IMR-90 (cell line): Measurements from ENCODE around the gene DUSP28. TPM values are rescaled to one million over a fixed set of nuclear protein-coding genes. Genes with fewer than 3 reads are reported as not detected.

Experiments
- ATAC-seq: fragments of 200-7000 bp; cut with Tn5 transposase; 2 replicates; pipeline ENCODE4 v1.9.1; 2020; ENCODE audit warnings: low read depth, mild to moderate bottlenecking, moderate library complexity
- BruUV-seq: library from RNA; stranded (reverse); fragments of 400-500 nt; replicated peaks from 2 replicates; lab custom pipeline; 2021; lab: Mats Ljungman, UMichigan
- CTCF ChIA-PET: fragments of 300-600 bp; formaldehyde crosslinking; extraction: SDS; loops from one replicate; lab custom pipeline; 2021; ENCODE audit warnings: antibody characterized with exemption; lab: Yijun Ruan, JAX
- POLR2A ChIA-PET: fragments of 300-600 bp; sonication (Branson Sonifier 250); formaldehyde crosslinking; loops from one replicate; lab custom pipeline; 2022; ENCODE audit warnings: antibody characterized with exemption; ENCODE audit not compliant: unreplicated experiment; lab: Charles Lee
- DNase-seq: peaks from one replicate; pipeline ENCODE4 v3.0.0; 2013
- H2AFZ ChIP-seq: replicated peaks from 2 replicates; pipeline ENCODE3; 2013; ENCODE audit warnings: low read length, mild to moderate bottlenecking; ENCODE audit not compliant: poor library complexity
- H2AK5ac ChIP-seq: 2 replicates; pipeline ENCODE4 v1.6.1; 2013; ENCODE audit warnings: low read depth, low read length, inconsistent platforms
- H2AK9ac ChIP-seq: replicated peaks from 2 replicates; pipeline ENCODE3; 2013; ENCODE audit warnings: mild to moderate bottlenecking, low read depth, low read length, moderate library complexity; ENCODE audit not compliant: poor library complexity
- H2BK120ac ChIP-seq: 2 replicates; pipeline ENCODE4 v1.6.1; 2013; ENCODE audit warnings: low read depth, low read length, inconsistent platforms
- H2BK15ac ChIP-seq: 3 replicates; pipeline ENCODE4 v1.6.1; 2013; ENCODE audit warnings: low read depth, low read length, inconsistent platforms
- H2BK20ac ChIP-seq: 2 replicates; pipeline ENCODE4 v1.6.1; 2013; ENCODE audit warnings: low read depth, mild to moderate bottlenecking, inconsistent platforms, low read length, moderate library complexity
- H2BK5ac ChIP-seq: 2 replicates; pipeline ENCODE4 v1.6.1; 2013; ENCODE audit warnings: mild to moderate bottlenecking, low read depth, low read length, inconsistent platforms; ENCODE audit not compliant: poor library complexity, severe bottlenecking
- H3K14ac ChIP-seq: replicated peaks from 2 replicates; pipeline ENCODE4 v1.6.1; 2013; ENCODE audit warnings: low read depth, low read length, inconsistent platforms
- H3K18ac ChIP-seq: 2 replicates; pipeline ENCODE4 v1.6.1; 2013; ENCODE audit warnings: low read depth, low read length, control low read depth
- H3K23ac ChIP-seq: 2 replicates; pipeline ENCODE4 v1.6.1; 2013; ENCODE audit warnings: low read depth, low read length, inconsistent platforms
- H3K27ac ChIP-seq: 2 replicates; pipeline ENCODE4 v1.5.1; 2013; ENCODE audit warnings: mild to moderate bottlenecking, control low read depth, low read length; ENCODE audit not compliant: insufficient read depth
- H3K27me3 ChIP-seq: 2 replicates; pipeline ENCODE4 v1.6.1; 2013; ENCODE audit warnings: low read length; ENCODE audit not compliant: control insufficient read depth, insufficient read depth
- H3K36me3 ChIP-seq: 2 replicates; pipeline ENCODE4 v1.6.1; 2013; ENCODE audit warnings: low read length, mixed read lengths; ENCODE audit not compliant: control insufficient read depth, insufficient read depth
- H3K4ac ChIP-seq: 2 replicates; pipeline ENCODE4 v1.6.1; 2013; ENCODE audit warnings: low read depth, low read length, inconsistent platforms
- H3K4me1 ChIP-seq: 2 replicates; pipeline ENCODE4 v1.6.1; 2013; ENCODE audit warnings: low read length, mixed read lengths; ENCODE audit not compliant: control insufficient read depth, insufficient read depth
- H3K4me2 ChIP-seq: 2 replicates; pipeline ENCODE4 v1.6.1; 2013; ENCODE audit warnings: low read depth, mild to moderate bottlenecking, control low read depth, low read length, moderate library complexity
- H3K4me3 ChIP-seq: 2 replicates; pipeline ENCODE4 v1.5.1; 2013; ENCODE audit warnings: low read depth, mild to moderate bottlenecking, control low read depth, low read length, moderate library complexity; ENCODE audit not compliant: insufficient read depth
- H3K56ac ChIP-seq: 2 replicates; pipeline ENCODE4 v1.6.1; 2013; ENCODE audit warnings: low read length, inconsistent platforms; ENCODE audit not compliant: insufficient read depth; ENCODE audit errors: extremely low read depth
- H3K79me1 ChIP-seq, 2 experiments: 2 replicates each; pipeline ENCODE4 v1.6.1; 2013; ENCODE audit warnings: low read length in 2 of 2, inconsistent platforms in 1 of 2, low read depth in 1 of 2
- H3K9ac ChIP-seq: 2 replicates; pipeline ENCODE4 v1.6.1; 2013; ENCODE audit warnings: low read depth, low read length, control low read depth
- H3K9me1 ChIP-seq: 2 replicates; pipeline ENCODE4 v1.6.1; 2013; ENCODE audit warnings: low read length, inconsistent platforms; ENCODE audit not compliant: insufficient read depth
- H3K9me3 ChIP-seq: 2 replicates; pipeline ENCODE4 v1.6.1; 2013; ENCODE audit warnings: low read length; ENCODE audit not compliant: control insufficient read depth, insufficient read depth
- H4K20me1 ChIP-seq: 2 replicates; pipeline ENCODE4 v1.6.1; 2013; ENCODE audit warnings: low read length, inconsistent platforms; ENCODE audit not compliant: insufficient read depth
- H4K5ac ChIP-seq: 2 replicates; pipeline ENCODE4 v1.6.1; 2013; ENCODE audit warnings: mild to moderate bottlenecking, low read depth, low read length, control low read depth
- H4K8ac ChIP-seq, 2 experiments: 2 replicates each; pipeline ENCODE4 v1.6.1; 2013; ENCODE audit warnings: low read depth in 2 of 2, low read length in 2 of 2, control low read depth in 1 of 2, inconsistent platforms in 1 of 2
- H4K91ac ChIP-seq: 2 replicates; pipeline ENCODE4 v1.6.1; 2013; ENCODE audit warnings: low read depth, low read length, inconsistent platforms; ENCODE audit not compliant: insufficient read depth
- BHLHE40 ChIP-seq: fragments of 150-350 bp; IDR thresholded peaks from 2 replicates; pipeline ENCODE4 v1.6.1; 2016; ENCODE audit warnings: mild to moderate bottlenecking, low read depth, low read length
- CHD1 ChIP-seq: IDR thresholded peaks from 2 replicates; pipeline ENCODE4 v1.6.1; 2012; ENCODE audit warnings: low read depth, low read length, improper control_type of control experiment
- MAFK ChIP-seq: IDR thresholded peaks from 2 replicates; pipeline ENCODE4 v1.6.1; 2012; ENCODE audit warnings: low read depth, low read length, improper control_type of control experiment
- RAD21 ChIP-seq: IDR thresholded peaks from 2 replicates; pipeline ENCODE4 v1.6.1; 2012; ENCODE audit warnings: low read length, improper control_type of control experiment
- RCOR1 ChIP-seq: IDR thresholded peaks from 2 replicates; pipeline ENCODE4 v1.6.1; 2012; ENCODE audit warnings: mild to moderate bottlenecking, low read length, improper control_type of control experiment; ENCODE audit not compliant: insufficient replicate concordance
- RFX5 ChIP-seq: IDR thresholded peaks from 2 replicates; pipeline ENCODE4 v1.8.0; 2012; ENCODE audit warnings: low read depth, mild to moderate bottlenecking, low read length, moderate library complexity
- SMC3 ChIP-seq: fragments of 150-350 bp; IDR thresholded peaks from 2 replicates; pipeline ENCODE4 v1.6.1; 2016; ENCODE audit warnings: low read depth, mild to moderate bottlenecking, antibody characterized with exemption, low read length, moderate library complexity
- USF2 ChIP-seq: fragments of 150-350 bp; IDR thresholded peaks from 2 replicates; pipeline ENCODE4 v1.6.1; 2017; ENCODE audit warnings: mild to moderate bottlenecking, antibody characterized with exemption, low read length, low read depth
- WGBS, 2 experiments: methylation state at CpG; one replicate each; pipeline versions ENCODE4 v1.1.5 to v1.1.7; 2013; ENCODE audit warnings: missing lambda C conversion rate in 2 of 2; ENCODE audit not compliant: insufficient read length in 1 of 2; ENCODE audit errors: extremely low coverage in 2 of 2; 5-methylcytosine and 5-hydroxymethylcytosine counted together
- dilution Hi-C: fragments of 300-500 bp; cut with HindIII; formaldehyde crosslinking; loops from one replicate; pipeline ENCODE4 v1.14.3; 2018; ENCODE audit warnings: low sequenced_read_pairs; ENCODE audit not compliant: unreplicated experiment
- in situ Hi-C: fragments of 300-500 bp; cut with MboI; formaldehyde crosslinking; loops from 3 replicates; pipeline ENCODE4 v1.14.3; 2019; ENCODE audit warnings: low sequenced_read_pairs, inconsistent platforms, mixed read lengths
- intact Hi-C: fragments of 100-400 bp; cut with micrococcal nuclease; formaldehyde crosslinking; loops from 2 replicates; pipeline ENCODE4 v1.10.0; 2022
- polyA plus RNA-seq, 3 experiments: library from polyadenylated mRNA; depleted of rRNA; stranded (reverse); fragments of >200 nt; gene quantifications; 2 replicates each; pipeline ENCODE4 v1.2.3, GENCODE V29; 2012; ENCODE audit warnings: low replicate concordance in 1 of 3
- total RNA-seq: library from RNA; depleted of rRNA; stranded (reverse); fragments of >200 nt; gene quantifications from 2 replicates; pipeline ENCODE4 v1.2.3, GENCODE V29; 2012

DUSP28 gene
- total and polyA plus RNA-seq, 2 of the 4 experiments (the other 2 are of a cell fraction), result 1.1 to 3.3 TPM

- no peak overlapping the region for H4K8ac ChIP-seq
- no peak overlapping the region for H2AK9ac ChIP-seq
- WGBS, 2 experiments, result no CpG with 5 or more reads among the region's 4 CpGs
- no peaks in the 10 kb centered on the region for H3K27me3 ChIP-seq
- TF ChIP-seq RCOR1 (no peak), USF2 (no peak), MAFK (no peak), RFX5 (no peak), SMC3 (no peak), BHLHE40 (no peak), CHD1 (no peak), RAD21 (no peak)
- H3K56ac ChIP-seq, result no peak overlapping the region
- no peak overlapping the region for H4K5ac ChIP-seq
- H3K9me3 ChIP-seq, result peaks cover 2% of the 10 kb centered on the region; the same call in 1 of the 2 replicates
- intact Hi-C loops, result no loop called here
- no peak overlapping the region for H2AK5ac ChIP-seq
- H2BK5ac ChIP-seq, result no peak overlapping the region
- in situ Hi-C loops, result no loop called here
- H3K4me1 ChIP-seq, result peaks cover 25% of the 10 kb centered on the region
- no peak for ATAC-seq
- no peak for DNase-seq
- H3K4me2 ChIP-seq, result no peak overlapping the region
- H3K27ac ChIP-seq, result no peak overlapping the region
- no TSS peak for BruUV-seq
- H3K23ac ChIP-seq, result no peak overlapping the region
- H3K4me3 ChIP-seq, result no peak overlapping the region
- no peak overlapping the region for H3K14ac ChIP-seq
- no peak overlapping the region for H3K18ac ChIP-seq
- dilution Hi-C loops, result no loop called here
- H3K9ac ChIP-seq, result no peak overlapping the region
- H3K79me1 ChIP-seq, result peaks cover 38 to 84% of the 10 kb centered on the region in 2 experiments
- no peak overlapping the region for H2BK120ac ChIP-seq
- no peak overlapping the region for H3K4ac ChIP-seq
- peaks cover 3% of the 10 kb centered on the region; the same call in 1 of the 2 replicates for H3K36me3 ChIP-seq
- no peak overlapping the region for H4K91ac ChIP-seq
- H2BK20ac ChIP-seq, result no peak overlapping the region
- POLR2A ChIA-PET, result no interaction called here
- CTCF ChIA-PET, result no interaction called here
- peaks cover 34% of the 10 kb centered on the region for H4K20me1 ChIP-seq
- no peak overlapping the region for H2AFZ ChIP-seq
- H2BK15ac ChIP-seq, result no peak overlapping the region
- H3K9me1 ChIP-seq, result peaks cover 34% of the 10 kb centered on the region
These were observed 23.6 kb downstream of the DUSP28 start for GRCh38 chr2:240583774-240584173.
